GM12878 (cell line): ENCODE data around the gene TRAFD1. TPM values are rescaled to one million over a fixed set of nuclear protein-coding genes. Genes with fewer than 3 reads are reported as not detected.

ENCODE experiments used
- ATAC-seq: fragments of 200-7000 bp; cut with Tn5 transposase; 3 replicates; pipeline ENCODE4 v1.9.1; 2020; ENCODE audit warnings: mild to moderate bottlenecking, moderate library complexity
- BruUV-seq: library from RNA; stranded (reverse); fragments of 400-500 nt; replicated peaks from 2 replicates; lab custom pipeline; 2021; lab: Mats Ljungman, UMichigan
- CTCF ChIA-PET: fragments of 300-600 bp; sonication (Branson Sonifier 250); formaldehyde crosslinking; extraction: SDS; loops from one replicate; lab custom pipeline; 2021; ENCODE audit warnings: inconsistent platforms; lab: Yijun Ruan, JAX
- POLR2A ChIA-PET: fragments of 350-600 bp; formaldehyde crosslinking; extraction: SDS; loops from one replicate; lab custom pipeline; 2021; ENCODE audit warnings: inconsistent platforms; lab: Charles Lee
- RAD21 ChIA-PET: fragments of 300-600 bp; sonication (Branson Sonifier 250); formaldehyde crosslinking; loops from one replicate; lab custom pipeline; 2023; ENCODE audit warnings: antibody characterized with exemption; ENCODE audit not compliant: unreplicated experiment; lab: Charles Lee
- SMC1A ChIA-PET: fragments of 300-600 bp; sonication (Branson Sonifier 250); formaldehyde crosslinking; loops from one replicate; lab custom pipeline; 2023; ENCODE audit not compliant: unreplicated experiment, uncharacterized antibody; lab: Charles Lee
- DNase-seq: peaks from one replicate; pipeline ENCODE4 v3.0.0-alpha.2; 2011; ENCODE audit warnings: low read depth, low spot score
- FAIRE-seq: peaks from 3 replicates; lab custom pipeline; 2011; peaks lifted over from hg19 to GRCh38; lab: Jason Lieb, UNC
- H2AFZ ChIP-seq: 2 replicates; pipeline ENCODE4 v1.6.0; 2011; ENCODE audit warnings: low read depth, low read length, control low read depth; ENCODE audit not compliant: control insufficient read depth
- H3K27ac ChIP-seq: 2 replicates; pipeline ENCODE4 v1.5.1; 2011; ENCODE audit warnings: control low read depth; ENCODE audit not compliant: control insufficient read depth, insufficient read depth
- H3K27me3 ChIP-seq, 2 experiments: replicated peaks in 1 of 2; 2 replicates each; pipeline versions ENCODE4 v1.6.0 to v1.6.1; 2011; ENCODE audit warnings: low read length in 1 of 2; ENCODE audit not compliant: control insufficient read depth in 2 of 2, insufficient read depth in 2 of 2
- H3K36me3 ChIP-seq, 2 experiments: 2 replicates each; pipeline ENCODE4 v1.5.1; 2011; ENCODE audit warnings: low read length in 1 of 2; ENCODE audit not compliant: control insufficient read depth in 2 of 2, insufficient read depth in 2 of 2
- H3K4me1 ChIP-seq: 2 replicates; pipeline ENCODE4 v1.6.1; 2011; ENCODE audit warnings: mild to moderate bottlenecking, low read length, moderate library complexity, mixed read lengths; ENCODE audit not compliant: control insufficient read depth, insufficient read depth
- H3K4me2 ChIP-seq: 2 replicates; pipeline ENCODE4 v1.6.0; 2011; ENCODE audit warnings: control low read depth; ENCODE audit not compliant: control insufficient read depth, insufficient read depth
- H3K4me3 ChIP-seq: fragments of 200-600 bp; sonication (generic); 2 replicates; pipeline ENCODE4 v1.5.1; 2016
- H3K79me2 ChIP-seq: 2 replicates; pipeline ENCODE4 v1.6.0; 2011; ENCODE audit warnings: low read length; ENCODE audit not compliant: control insufficient read depth, insufficient read depth
- H3K9ac ChIP-seq: 2 replicates; pipeline ENCODE4 v1.8.0; 2011; ENCODE audit warnings: low read length, control low read depth, mixed read lengths; ENCODE audit not compliant: control insufficient read depth, insufficient read depth
- H3K9me3 ChIP-seq: replicated peaks from 3 replicates; pipeline ENCODE4 v1.5.1; 2011; ENCODE audit warnings: mild to moderate bottlenecking, low read length; ENCODE audit not compliant: control insufficient read depth, insufficient read depth
- H4K20me1 ChIP-seq: 2 replicates; pipeline ENCODE4 v1.6.0; 2011; ENCODE audit not compliant: control insufficient read depth, insufficient read depth
- BACH1 ChIP-seq: fragments of 450-650 bp; IDR thresholded peaks from 2 replicates; pipeline ENCODE4 v1.6.1; 2017; ENCODE audit warnings: mild to moderate bottlenecking, borderline replicate concordance
- POLR2A ChIP-seq: IDR thresholded peaks from 2 replicates; pipeline ENCODE4 v1.6.1; 2011; ENCODE audit warnings: low read depth, mild to moderate bottlenecking, low read length
- SMC3 ChIP-seq: IDR thresholded peaks from 2 replicates; pipeline ENCODE4 v1.6.1; 2011; ENCODE audit warnings: low read length, improper control_type of control experiment, borderline replicate concordance
- ZNF217 ChIP-seq: fragments of 450-650 bp; IDR thresholded peaks from 2 replicates; pipeline ENCODE4 v1.6.1; 2017; ENCODE audit warnings: antibody characterized with exemption, mild to moderate bottlenecking
- WGBS: methylation state at CpG from one replicate; pipeline ENCODE4 v1.1.6; 2016; ENCODE audit warnings: low lambda C conversion rate; ENCODE audit not compliant: insufficient replicate concordance, insufficient coverage; ENCODE audit errors: missing lambda C conversion rate; 5-methylcytosine and 5-hydroxymethylcytosine counted together
- in situ Hi-C: fragments of 300-500 bp; cut with MboI; formaldehyde crosslinking; loops from 9 replicates; pipeline ENCODE4 v1.14.3; 2018; ENCODE audit warnings: mixed read lengths
- intact Hi-C: fragments of 100-400 bp; cut with micrococcal nuclease; formaldehyde crosslinking; loops from one replicate; pipeline ENCODE4 v1.14.2; 2022; ENCODE audit not compliant: unreplicated experiment
- polyA plus RNA-seq, 11 experiments: library from polyadenylated mRNA; depleted of rRNA in 4 of 11; unstranded in 6 of 11; stranded (reverse) in 5 of 11; fragments of >200 nt; fragmentation: Nextera tagmentation in 4 of 11; fragmentation: Illumina TruSeq in 1 of 11; extraction: Ambion mirVana in 4 of 11; extraction: Trizol in 1 of 11; gene quantifications; 1 replicate in 1 of 11; 2 replicates in 10 of 11; pipeline versions ENCODE4 v1.2.1 to v1.2.3, GENCODE V29; 2011 to 2016; ENCODE audit warnings: inconsistent platforms in 2 of 11, missing spikeins in 2 of 11, low read depth in 1 of 11
- total RNA-seq, 4 experiments: library from RNA; depleted of rRNA in 3 of 4; stranded (reverse); fragments of >200 nt in 3 of 4; fragmentation: Illumina TruSeq in 1 of 4; extraction: Trizol in 1 of 4; gene quantifications; 2 replicates each; pipeline versions ENCODE4 v1.2.1 to v1.2.3, GENCODE V29; 2013 to 2021
- TF ChIP-seq, protein P1 (sequence below): fragments of 450-650 bp; IDR thresholded peaks from 2 replicates; pipeline ENCODE4 v1.6.1; 2017; ENCODE audit warnings: borderline replicate concordance

Gene TRAFD1
- total and polyA plus RNA-seq, 10 of the 15 experiments (the other 5 are each of a cell fraction or from before 2014, with no cell fraction given): 37.2 to 55.5 (median 46.2) TPM

DNA sequence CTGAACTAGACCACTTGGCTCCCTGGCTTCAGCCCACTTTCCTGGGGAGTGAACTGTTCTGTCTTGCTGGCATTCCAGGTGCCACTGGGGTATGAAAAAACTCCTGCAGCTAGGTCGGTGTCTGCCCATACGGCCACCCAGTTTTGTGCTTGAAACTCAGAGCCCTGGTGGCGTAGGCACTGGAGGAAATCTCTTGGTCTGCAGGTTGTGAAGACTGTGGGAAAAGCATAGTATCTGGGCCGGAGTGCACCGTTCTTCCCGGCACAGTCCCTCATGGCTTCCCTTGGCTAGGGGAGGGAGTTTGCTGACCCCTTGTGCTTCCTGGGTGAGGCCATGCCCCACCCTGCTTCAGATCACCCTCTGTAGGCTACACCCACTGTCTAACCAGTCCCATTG lies 33.8 kb downstream of the TRAFD1 start:
- ChIA-PET POLR2A (no interaction called here), RAD21 (no interaction called here), CTCF (no interaction called here), SMC1A (interaction anchor here (1.5 to 1.7 kb wide), 2 partner anchors 11 to 26 kb away, joined by 3 read pairs; no protein-coding TSS in a partner anchor)
- Histone ChIP-seq H3K4me2 (no peak overlapping the region), H3K27ac (no peak overlapping the region), H3K79me2 (no peaks in the 10 kb centered on the region), H4K20me1 (no peaks in the 10 kb centered on the region), H3K36me3 (peaks cover 5 to 7% of the 10 kb centered on the region in 2 experiments; a peak in 3 of 4 replicates), H3K27me3 (no peaks in the 10 kb centered on the region), H2AFZ (no peak overlapping the region), H3K4me1 (no peaks in the 10 kb centered on the region), H3K9me3 (peaks cover 3% of the 10 kb centered on the region; the same call in 2 of the 3 replicates), H3K4me3 (no peak overlapping the region), H3K9ac (no peak overlapping the region)
- TF ChIP-seq POLR2A: peak; percentile 30; the same call in 1 of the 2 replicates
- TF ChIP-seq SMC3: no peak
- intact Hi-C loops: no loop called here
- BruUV-seq: no TSS peak
- 99% methylated on average over 6 of the region's 6 CpGs for WGBS
- ATAC-seq: no peak
- FAIRE-seq: no peak
- in situ Hi-C loops: no loop called here
- no peak for DNase-seq

- RAD21 ChIA-PET: no interaction called here
- Histone ChIP-seq H3K9ac (no peak overlapping the region), H3K4me2 (no peak overlapping the region), H3K79me2 (no peaks in the 10 kb centered on the region), H3K27me3 (no peaks in the 10 kb centered on the region), H3K4me1 (no peaks in the 10 kb centered on the region), H3K27ac (no peak overlapping the region), H4K20me1 (no peaks in the 10 kb centered on the region), H3K4me3 (no peak overlapping the region), H3K36me3 (peaks cover 5% of the 10 kb centered on the region in 2 experiments; a peak in 3 of 4 replicates), H3K9me3 (peaks cover 3% of the 10 kb centered on the region; the same call in 2 of the 3 replicates), H2AFZ (no peak overlapping the region)
- intact Hi-C loops: no loop called here
- FAIRE-seq (no peak), DNase-seq (no peak), ATAC-seq (no peak)
- TF ChIP-seq BACH1: no peak
- TF ChIP-seq, protein P1, sequence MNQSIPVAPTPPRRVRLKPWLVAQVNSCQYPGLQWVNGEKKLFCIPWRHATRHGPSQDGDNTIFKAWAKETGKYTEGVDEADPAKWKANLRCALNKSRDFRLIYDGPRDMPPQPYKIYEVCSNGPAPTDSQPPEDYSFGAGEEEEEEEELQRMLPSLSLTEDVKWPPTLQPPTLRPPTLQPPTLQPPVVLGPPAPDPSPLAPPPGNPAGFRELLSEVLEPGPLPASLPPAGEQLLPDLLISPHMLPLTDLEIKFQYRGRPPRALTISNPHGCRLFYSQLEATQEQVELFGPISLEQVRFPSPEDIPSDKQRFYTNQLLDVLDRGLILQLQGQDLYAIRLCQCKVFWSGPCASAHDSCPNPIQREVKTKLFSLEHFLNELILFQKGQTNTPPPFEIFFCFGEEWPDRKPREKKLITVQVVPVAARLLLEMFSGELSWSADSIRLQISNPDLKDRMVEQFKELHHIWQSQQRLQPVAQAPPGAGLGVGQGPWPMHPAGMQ: no peak
- no peak for TF ChIP-seq ZNF217
- CTCF ChIA-PET: interaction anchor here (0.7 kb wide), 1 partner anchor 37 kb away, joined by 3 read pairs; no protein-coding TSS in a partner anchor
- no TSS peak for BruUV-seq
- in situ Hi-C loops: no loop called here
- SMC1A ChIA-PET: interaction anchor here (1.4 kb wide), 1 partner anchor 85 kb away, joined by 3 read pairs; no protein-coding TSS in a partner anchor
- WGBS: 92% methylated on average over 6 of the region's 6 CpGs
- POLR2A ChIA-PET: no interaction called here
Measured at GRCh38 chr12:112160611-112161010, 35.3 kb downstream of the TRAFD1 start.
